OCI-LY3 (cell line): ENCODE data around the gene SLC1A7.

Source experiments
- H2AFZ ChIP-seq: fragments of 200-600, 300-600 bp; shearing (Covaris generic); 2 replicates; pipeline ENCODE4 v1.6.0; 2014; ENCODE audit warnings: antibody characterized with exemption, low read depth, low read length
- H3K27ac ChIP-seq: fragments of 200-600, 300-600 bp; sonication (generic); 2 replicates; pipeline ENCODE4 v1.5.1; 2014; ENCODE audit warnings: mild to moderate bottlenecking, low read length, moderate library complexity, mixed read lengths
- H3K27me3 ChIP-seq: fragments of 200-600, 300-600 bp; sonication (generic); 2 replicates; pipeline ENCODE4 v1.6.1; 2014; ENCODE audit warnings: low read depth, low read length, mixed read lengths
- H3K36me3 ChIP-seq: fragments of 200-600, 300-600 bp; sonication (generic); replicated peaks from 2 replicates; pipeline ENCODE3; 2014; ENCODE audit warnings: low read depth, low read length, mixed read lengths
- H3K4me1 ChIP-seq: fragments of 300-600, 200-600 bp; sonication (generic); 2 replicates; pipeline ENCODE4 v1.6.1; 2014; ENCODE audit warnings: low read length, mixed read lengths
- H3K4me2 ChIP-seq: fragments of 200-600, 300-600 bp; sonication (generic); 2 replicates; pipeline ENCODE4 v1.6.1; 2014; ENCODE audit warnings: low read length, mixed read lengths
- H3K4me3 ChIP-seq: fragments of 300-600, 200-600 bp; sonication (generic); 2 replicates; pipeline ENCODE4 v1.5.1; 2014; ENCODE audit warnings: antibody characterized with exemption, mild to moderate bottlenecking, low read length, moderate library complexity
- H3K79me2 ChIP-seq: fragments of 300-600, 200-600 bp; shearing (Covaris generic); 2 replicates; pipeline ENCODE4 v1.6.1; 2014; ENCODE audit warnings: mild to moderate bottlenecking, low read length, mixed read lengths
- H3K9ac ChIP-seq: fragments of 300-600, 200-600 bp; shearing (Covaris generic); 2 replicates; pipeline ENCODE4 v1.6.0; 2014; ENCODE audit warnings: mild to moderate bottlenecking, low read length, moderate library complexity
- H3K9me3 ChIP-seq: fragments of 200-600, 300-600 bp; shearing (Covaris generic); 2 replicates; pipeline ENCODE4 v1.6.1; 2014; ENCODE audit warnings: low read length, mixed read lengths; ENCODE audit not compliant: insufficient read depth
- H4K20me1 ChIP-seq: fragments of 200-600, 300-600 bp; sonication (generic); 2 replicates; pipeline ENCODE4 v1.6.1; 2016; ENCODE audit warnings: low read length, mixed read lengths; ENCODE audit not compliant: insufficient read depth
- EZH2phosphoT487 ChIP-seq: fragments of 200-600 bp; shearing (Covaris generic); IDR thresholded peaks from 2 replicates; pipeline ENCODE4 v1.6.1; 2018; ENCODE audit warnings: antibody characterized with exemption, mixed run types, low read depth
- TF ChIP-seq, protein P1 (sequence below): fragments of 200-600, 300-600 bp; sonication (generic); IDR thresholded peaks from 2 replicates; pipeline ENCODE4 v1.5.1; 2014; ENCODE audit warnings: antibody characterized with exemption, low read length, low read depth

The SLC1A7 gene

DNA sequence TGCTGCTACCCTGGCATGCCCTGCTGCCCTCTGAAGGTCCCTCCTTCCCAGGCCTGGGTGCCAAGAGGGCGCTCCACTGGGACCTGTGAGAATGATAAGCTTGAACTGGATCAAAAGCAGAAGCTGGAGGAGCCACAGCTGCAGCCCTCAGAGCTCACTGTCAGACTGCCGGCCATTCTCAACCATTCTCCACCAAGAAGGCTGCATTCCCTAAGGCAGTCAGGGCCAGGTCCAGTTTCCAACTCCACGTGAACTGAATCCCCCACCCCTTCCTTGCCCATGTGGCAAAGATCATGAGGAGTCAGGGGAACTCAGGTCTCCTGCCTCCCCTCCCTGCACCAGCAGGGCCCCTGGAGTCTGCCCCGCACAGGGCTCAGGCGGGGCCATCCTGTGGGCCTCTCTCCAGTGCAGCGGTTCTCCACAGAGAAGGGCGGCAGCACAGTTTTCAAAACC is 19.5 kb downstream of the SLC1A7 start:
- Histone ChIP-seq H3K9ac (no peak overlapping the region), H3K9me3 (no peaks in the 10 kb centered on the region), H3K4me1 (no peaks in the 10 kb centered on the region), H3K36me3 (no peaks in the 10 kb centered on the region), H3K27ac (no peak overlapping the region), H4K20me1 (no peaks in the 10 kb centered on the region), H2AFZ (no peak overlapping the region), H3K4me2 (no peak overlapping the region), H3K4me3 (no peak overlapping the region), H3K27me3 (no peaks in the 10 kb centered on the region), H3K79me2 (no peaks in the 10 kb centered on the region)
- TF ChIP-seq, protein P1, sequence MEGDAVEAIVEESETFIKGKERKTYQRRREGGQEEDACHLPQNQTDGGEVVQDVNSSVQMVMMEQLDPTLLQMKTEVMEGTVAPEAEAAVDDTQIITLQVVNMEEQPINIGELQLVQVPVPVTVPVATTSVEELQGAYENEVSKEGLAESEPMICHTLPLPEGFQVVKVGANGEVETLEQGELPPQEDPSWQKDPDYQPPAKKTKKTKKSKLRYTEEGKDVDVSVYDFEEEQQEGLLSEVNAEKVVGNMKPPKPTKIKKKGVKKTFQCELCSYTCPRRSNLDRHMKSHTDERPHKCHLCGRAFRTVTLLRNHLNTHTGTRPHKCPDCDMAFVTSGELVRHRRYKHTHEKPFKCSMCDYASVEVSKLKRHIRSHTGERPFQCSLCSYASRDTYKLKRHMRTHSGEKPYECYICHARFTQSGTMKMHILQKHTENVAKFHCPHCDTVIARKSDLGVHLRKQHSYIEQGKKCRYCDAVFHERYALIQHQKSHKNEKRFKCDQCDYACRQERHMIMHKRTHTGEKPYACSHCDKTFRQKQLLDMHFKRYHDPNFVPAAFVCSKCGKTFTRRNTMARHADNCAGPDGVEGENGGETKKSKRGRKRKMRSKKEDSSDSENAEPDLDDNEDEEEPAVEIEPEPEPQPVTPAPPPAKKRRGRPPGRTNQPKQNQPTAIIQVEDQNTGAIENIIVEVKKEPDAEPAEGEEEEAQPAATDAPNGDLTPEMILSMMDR = no peak
- TF ChIP-seq EZH2phosphoT487 = no peak

DNA sequence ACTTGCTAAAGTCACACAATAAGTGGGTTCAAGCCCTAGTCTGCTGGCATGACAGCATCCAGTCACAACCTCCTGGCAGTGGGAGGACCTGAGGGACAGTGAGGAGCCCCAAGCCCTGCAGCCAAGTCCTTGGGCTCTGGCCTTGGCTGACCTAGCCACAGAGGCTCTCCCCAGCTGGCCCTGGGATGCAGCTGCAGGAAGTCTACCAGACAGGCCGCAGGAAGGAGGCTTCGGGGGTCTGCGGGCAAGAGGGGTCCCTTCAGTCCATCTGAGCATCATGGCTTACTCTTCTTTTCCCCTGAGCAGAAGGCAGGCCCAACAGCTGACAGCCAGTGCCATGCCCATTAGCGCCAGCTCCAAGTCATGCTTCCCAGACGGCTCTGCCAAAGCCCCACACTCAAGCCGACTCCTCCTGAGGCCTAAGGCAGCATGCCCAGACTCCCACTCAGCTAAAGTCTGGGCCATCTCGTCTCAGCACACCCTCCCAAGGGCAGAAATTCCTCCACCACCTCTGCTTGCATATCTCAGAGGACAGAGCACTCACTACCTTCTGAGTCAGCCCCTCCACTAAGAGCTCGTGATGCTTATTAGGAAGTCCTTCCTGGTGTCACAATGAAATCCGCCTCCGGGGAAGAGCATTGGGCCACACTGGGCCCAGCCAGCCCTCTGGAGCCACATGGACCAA is 20.1 kb downstream of the SLC1A7 start:
- H3K27ac ChIP-seq = no peak overlapping the region
- no peaks in the 10 kb centered on the region for H3K27me3 ChIP-seq
- TF ChIP-seq, protein P1 = no peak

DNA sequence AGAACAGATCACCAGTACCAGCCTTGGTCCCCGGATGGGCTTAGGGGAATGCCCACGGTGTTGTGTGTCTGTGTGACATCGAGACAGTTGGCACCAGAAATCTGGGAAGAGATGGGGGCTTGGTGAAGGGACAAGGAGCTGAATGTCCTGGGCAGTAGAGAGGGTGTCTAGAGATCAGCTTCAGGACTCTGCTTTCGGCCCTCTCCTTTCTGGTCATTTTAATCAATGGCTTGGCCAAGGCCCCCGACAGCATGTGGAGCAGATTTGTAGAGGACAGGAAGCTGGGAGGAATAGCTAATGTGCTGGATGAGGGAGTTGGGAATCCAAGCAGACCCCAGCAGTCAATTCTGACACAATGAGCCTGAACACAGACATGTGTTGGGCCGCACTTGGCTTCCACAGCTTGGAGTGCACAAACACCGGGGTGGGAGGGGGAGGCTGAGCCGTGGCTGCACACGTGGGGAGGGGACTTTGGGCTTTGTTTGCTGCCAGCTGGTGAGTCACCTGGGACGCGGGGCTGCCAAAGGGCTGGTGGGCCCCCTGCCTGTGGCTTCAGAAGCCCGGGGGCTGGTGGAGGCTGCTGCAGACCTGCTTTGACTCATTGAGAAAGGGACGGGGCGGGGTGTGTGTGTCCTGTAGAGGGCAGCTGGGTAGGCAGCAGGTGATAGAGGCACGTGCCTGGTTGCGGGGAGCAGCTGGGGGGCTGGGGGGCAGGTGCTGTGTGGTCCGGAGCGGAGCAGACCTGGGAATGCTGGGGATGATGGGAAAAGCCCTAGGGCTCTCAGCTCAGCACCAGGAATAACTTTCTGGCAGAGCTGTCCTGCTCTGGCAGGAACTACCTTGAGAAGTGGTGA is 20.9 kb downstream of the SLC1A7 start:
- no peak overlapping the region for H3K4me2 ChIP-seq
- no peaks in the 10 kb centered on the region for H3K4me1 ChIP-seq
- H3K9ac ChIP-seq = no peak overlapping the region
- H2AFZ ChIP-seq = no peak overlapping the region
- H3K27ac ChIP-seq = no peak overlapping the region
- TF ChIP-seq, protein P1 = no peak
- TF ChIP-seq EZH2phosphoT487 = no peak
- H3K36me3 ChIP-seq = no peaks in the 10 kb centered on the region
- H4K20me1 ChIP-seq = no peaks in the 10 kb centered on the region
- no peak overlapping the region for H3K4me3 ChIP-seq
- H3K27me3 ChIP-seq = no peaks in the 10 kb centered on the region
- no peaks in the 10 kb centered on the region for H3K79me2 ChIP-seq
- no peaks in the 10 kb centered on the region for H3K9me3 ChIP-seq

More for the DNA sequence above, 20.1 kb downstream of the SLC1A7 start:
- H2AFZ ChIP-seq = no peak overlapping the region
- no peaks in the 10 kb centered on the region for H3K9me3 ChIP-seq
- no peaks in the 10 kb centered on the region for H3K79me2 ChIP-seq
- H3K4me2 ChIP-seq = no peak overlapping the region
- H4K20me1 ChIP-seq = no peaks in the 10 kb centered on the region
- H3K36me3 ChIP-seq = no peaks in the 10 kb centered on the region
- H3K4me1 ChIP-seq = no peaks in the 10 kb centered on the region
- no peak overlapping the region for H3K9ac ChIP-seq
- no peak overlapping the region for H3K4me3 ChIP-seq

DNA sequence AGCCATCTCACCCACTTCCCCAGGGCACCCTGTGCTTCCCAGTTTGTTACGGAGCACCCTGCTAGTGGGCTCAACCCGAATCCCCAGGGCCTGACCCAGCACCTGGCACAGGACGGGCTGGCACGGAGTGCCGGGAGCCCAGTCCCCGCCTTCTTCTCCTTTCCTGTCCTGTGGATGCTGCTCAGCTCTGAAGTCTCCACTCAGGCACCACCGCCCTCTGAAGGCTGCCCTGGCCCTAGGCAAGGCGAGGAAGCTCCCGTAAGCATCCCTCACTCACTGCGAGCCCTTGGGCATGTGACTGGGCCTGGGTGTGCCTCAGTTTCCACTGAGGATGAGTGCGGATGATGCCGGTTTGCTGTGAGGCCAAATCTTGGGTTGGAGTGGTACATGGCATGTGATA is 21.8 kb downstream of the SLC1A7 start:
- H3K4me2 ChIP-seq = no peak overlapping the region

More for the DNA sequence above, 21.8 kb downstream of the SLC1A7 start:
- no peak overlapping the region for H3K4me3 ChIP-seq
- no peaks in the 10 kb centered on the region for H3K9me3 ChIP-seq
- H3K36me3 ChIP-seq = no peaks in the 10 kb centered on the region
- no peak for TF ChIP-seq EZH2phosphoT487
- TF ChIP-seq, protein P1 = no peak
- no peaks in the 10 kb centered on the region for H3K27me3 ChIP-seq
- no peaks in the 10 kb centered on the region for H4K20me1 ChIP-seq
- no peak overlapping the region for H3K9ac ChIP-seq
- H3K4me1 ChIP-seq = no peaks in the 10 kb centered on the region
- H3K27ac ChIP-seq = no peak overlapping the region
- no peak overlapping the region for H2AFZ ChIP-seq
- H3K79me2 ChIP-seq = no peaks in the 10 kb centered on the region
